Posterior cingulate gyrus (tissue), 11 donors: ENCODE data around the gene AMN1.
A peak's percentile ranks its signal among the peaks of the same experiment; 100 is the strongest.
"Not testable (repeated sequence)": the region's sequence is repeated elsewhere in the genome, so short reads cannot be mapped to it uniquely, and the experiment has no call there.

Experiments
- DNase-seq, 10 donors: peaks; one replicate each; pipeline versions ENCODE4 v3.0.0 to v3.0.0-alpha.2; 2020 to 2021; ENCODE audit warnings: mixed read lengths in 3 of 10
- intact Hi-C: fragments of 100-400 bp; cut with DNase I; formaldehyde crosslinking; loops from one replicate; pipeline ENCODE4 v1.15.1; 2023

AMN1 gene

DNA sequence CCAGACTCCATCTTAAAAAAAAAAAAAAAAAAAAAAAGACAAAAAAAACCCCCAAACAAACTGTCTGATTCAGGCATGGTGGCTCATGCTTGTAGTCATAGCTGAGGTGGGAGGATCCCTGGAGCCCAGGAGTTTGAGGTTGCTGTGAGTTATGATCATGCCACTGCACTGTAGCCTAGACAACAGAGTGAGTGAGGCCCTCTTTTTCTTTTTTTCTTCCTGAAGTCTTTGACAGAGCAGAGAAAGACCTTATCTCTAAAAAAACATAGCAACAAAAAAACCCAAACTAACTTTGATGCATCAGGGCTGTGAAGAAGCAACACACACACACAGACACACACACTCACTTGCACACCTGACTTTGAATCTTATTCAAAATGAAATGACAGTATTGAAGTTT is 7.7 kb upstream of the AMN1 start:
- DNase-seq, result no peak
- intact Hi-C loops, result no loop called here

DNA sequence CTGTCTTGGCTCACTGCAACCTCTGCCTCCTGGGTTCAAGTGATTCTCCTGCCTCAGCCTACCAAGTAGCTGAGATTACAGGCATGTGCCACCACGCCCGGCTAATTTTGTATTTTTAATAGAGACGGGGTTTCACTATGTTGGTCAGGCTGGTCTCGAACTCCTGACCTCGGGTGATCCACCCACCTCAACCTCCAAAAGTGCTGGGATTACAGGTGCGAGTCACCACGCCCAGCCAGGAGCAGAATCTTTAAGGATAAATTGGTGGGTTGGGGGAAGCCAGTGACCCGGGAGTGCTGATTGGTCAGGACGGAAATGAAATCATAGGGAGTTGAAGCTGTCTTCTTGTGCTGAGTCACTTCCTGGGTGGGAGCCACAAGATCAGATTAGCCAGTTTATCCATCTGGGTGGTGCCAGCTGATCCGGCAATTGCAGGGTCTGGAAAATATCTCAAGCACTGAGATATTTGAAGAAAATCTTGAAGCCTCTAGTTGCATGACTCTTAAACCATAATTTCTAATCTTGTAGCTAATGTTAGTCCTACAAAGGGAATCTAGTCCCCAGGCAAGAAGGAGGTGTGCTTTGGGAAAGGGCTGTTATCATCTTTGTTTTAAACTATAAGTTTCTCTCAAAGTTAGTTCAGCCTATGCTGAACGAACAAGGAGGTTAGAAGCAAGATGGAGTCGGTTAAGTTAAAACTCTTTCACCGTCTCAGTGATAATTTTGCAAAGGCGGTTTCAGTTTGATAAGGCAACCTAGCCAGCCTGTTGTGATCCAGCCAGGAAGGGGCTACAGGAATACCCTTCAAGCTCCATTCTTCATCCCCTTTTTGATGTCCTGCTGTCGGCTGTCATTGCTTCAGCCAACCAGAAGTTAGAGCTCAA is 5.0 kb upstream of the AMN1 start:
- DNase-seq, intact Hi-C loops: not testable (repeated sequence)

DNA sequence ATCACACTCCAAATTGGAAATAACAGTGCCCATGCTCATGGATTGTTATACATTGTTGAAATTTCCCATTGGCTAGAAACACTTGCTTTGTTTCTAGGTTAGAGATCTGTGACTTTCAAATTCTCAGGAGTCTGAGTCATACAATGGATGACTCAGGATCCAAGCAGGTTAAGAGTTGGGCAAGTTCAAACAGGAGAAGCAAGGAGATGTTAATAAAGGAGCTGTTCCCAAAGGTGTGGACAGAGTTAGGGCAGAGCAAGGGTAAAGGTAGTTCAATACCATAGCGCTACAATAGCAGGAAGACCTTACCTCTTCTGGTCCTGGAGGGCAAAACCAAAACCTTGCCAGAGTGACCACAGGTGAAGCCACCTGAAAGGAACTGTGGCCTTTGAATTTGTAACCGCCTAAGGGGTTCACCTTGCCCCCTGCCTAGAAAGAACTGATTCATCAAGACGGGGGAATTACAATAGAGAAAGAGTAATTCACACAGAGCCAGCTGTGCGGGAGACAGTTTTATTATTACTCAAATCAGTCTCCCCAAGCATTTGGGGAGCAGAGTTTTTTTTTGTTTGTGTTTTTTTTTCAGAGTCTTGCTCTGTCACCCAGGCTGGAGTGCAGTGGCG is 4.2 kb upstream of the AMN1 start:
- intact Hi-C loops, result no loop called here
- DNase-seq, result no peak

DNA sequence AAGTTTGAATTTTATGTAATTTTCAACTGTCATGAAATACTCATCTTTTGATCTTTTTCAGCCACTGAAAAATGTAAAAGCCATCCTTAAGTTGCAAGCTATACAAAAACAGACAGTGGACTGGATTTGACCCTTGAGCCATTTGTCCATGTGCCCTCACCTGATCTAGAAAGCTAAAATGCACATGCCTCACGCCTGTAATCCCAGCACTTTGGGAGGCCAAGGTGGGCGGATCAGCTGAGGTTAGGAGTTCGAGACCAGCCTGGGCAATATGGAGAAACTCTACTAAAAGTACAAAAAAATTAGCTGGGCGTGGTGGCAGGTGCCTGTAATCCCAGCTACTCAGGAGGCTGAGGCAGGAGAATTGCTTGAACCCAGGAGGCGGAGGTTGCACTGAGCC is 2.4 kb upstream of the AMN1 start:
- DNase-seq, intact Hi-C loops: not testable (repeated sequence)

DNA sequence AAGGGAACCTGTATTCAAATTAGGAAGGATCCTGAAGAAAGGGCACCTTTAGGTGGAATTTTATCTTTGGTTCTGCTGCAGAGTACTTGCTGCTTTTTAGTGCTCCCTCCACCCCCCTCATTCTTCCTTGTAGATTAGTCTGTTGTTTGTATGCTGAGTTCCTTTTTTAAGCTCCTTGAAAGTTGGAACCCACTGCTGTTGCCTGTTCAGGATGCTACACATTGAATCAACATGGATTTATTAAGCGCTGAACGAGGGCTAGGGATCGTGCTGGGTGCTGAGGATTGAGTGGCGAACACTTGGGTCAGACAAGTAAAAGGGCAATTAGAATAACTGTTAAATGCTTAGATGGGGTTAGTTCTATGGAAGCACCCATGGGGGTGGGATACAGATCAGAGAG is 884 bp upstream of the AMN1 start:
- intact Hi-C loops, result loop anchor here (2.0 to 5.0 kb wide), 2 partner anchors 71 to 233 kb away; partner anchors contain the start of gene ETFBKMT
- DNase-seq, result no peak

DNA sequence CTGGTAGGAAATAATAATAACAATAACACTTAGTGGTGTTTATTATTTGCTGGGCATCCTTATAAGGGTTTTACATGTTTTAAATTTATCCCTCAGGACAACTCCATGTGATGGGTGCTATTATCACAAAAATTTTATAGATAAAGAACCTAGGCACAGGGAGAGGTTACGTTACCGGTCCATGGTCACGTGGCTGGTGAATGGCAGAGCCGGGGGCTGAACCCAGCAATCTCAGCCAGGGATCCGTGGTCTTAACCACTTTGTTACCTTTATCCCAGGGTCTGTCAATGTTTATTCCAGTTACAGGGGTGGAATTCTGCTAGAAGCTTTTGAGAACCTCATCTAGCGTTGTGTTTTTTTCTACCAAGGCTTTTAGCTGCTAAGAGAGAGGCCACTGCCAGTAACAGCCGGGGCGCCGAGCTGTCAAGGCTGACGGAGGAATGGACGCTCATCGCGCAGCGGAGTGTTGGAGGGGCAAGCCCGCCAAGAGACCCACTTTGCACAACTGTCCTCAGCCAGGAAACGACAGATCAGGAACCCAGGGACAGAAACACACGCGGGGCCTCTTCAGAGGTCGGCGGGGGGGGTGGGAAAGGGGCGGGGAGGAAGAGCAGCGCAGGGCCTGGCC is 418 bp downstream of the AMN1 start:
- DNase-seq, result peak in 7 of 10 donors; percentile 40 to 92 (median 49)
- intact Hi-C loops, result loop anchor here (2.0 to 5.0 kb wide), 2 partner anchors 70 to 234 kb away; partner anchors contain the start of gene ETFBKMT

DNA sequence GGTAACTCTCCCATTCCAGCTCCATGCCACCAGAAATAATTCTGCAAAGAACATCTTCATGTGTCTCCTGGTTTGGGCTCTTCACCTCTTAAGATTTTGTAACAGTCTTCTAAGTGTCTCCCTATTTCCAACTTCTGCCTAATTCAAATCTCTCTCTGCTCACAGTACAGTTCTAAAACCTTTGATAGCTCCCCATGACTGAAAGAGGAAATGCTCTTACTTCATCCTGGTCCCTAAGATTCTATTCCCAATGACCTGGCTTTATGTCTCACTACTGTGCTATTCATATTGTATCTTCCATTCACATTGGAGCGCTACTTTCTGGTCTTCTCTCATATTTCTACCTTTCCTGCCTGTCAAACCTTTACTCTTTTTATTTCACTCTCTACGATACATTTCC is 1.6 kb downstream of the AMN1 start:
- no peak for DNase-seq
- intact Hi-C loops, result loop anchor here (5.0 kb wide), 1 partner anchor 235 kb away; no protein-coding TSS in a partner anchor

DNA sequence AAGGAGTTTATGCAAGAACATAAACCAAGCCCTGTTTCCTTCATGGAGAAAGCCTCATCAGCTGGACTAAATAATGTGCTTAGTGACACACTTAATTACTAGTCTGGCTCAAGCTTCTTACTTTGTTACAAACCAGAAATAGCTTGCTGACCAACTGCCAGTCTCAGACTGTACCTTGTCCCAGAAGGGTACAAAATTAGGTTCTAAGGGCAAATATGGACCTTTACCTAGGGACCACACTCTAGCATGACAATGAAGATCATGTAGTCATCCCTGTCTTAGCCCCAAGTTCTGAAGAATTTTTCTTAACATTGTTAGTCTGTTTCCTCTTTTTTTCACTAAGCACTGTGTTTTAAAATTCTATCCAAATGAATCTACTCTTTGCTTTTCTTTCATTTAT is 2.2 kb downstream of the AMN1 start:
- intact Hi-C loops, result loop anchor here (5.0 kb wide), 1 partner anchor 236 kb away; no protein-coding TSS in a partner anchor
- DNase-seq, result no peak

DNA sequence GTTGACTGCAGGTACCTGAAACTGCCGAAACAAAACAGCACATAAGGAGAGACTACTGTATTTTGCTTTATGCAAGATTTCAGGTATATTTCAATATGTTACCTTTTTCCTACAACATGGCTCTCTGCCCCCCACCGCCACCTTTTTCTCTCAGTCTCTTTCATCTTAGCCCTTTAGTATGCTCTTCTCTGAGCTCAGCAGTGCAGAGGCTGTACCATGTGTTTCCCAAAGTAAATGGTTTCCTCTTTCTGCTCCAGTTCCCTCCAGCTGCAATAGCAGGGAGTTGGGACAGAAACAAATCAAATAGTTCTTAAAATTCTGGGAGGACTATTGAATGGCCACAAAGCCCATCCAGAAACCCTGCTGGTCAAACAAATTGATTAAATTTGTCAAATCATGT is 4.3 kb downstream of the AMN1 start:
- DNase-seq, result no peak
- intact Hi-C loops, result no loop called here

DNA sequence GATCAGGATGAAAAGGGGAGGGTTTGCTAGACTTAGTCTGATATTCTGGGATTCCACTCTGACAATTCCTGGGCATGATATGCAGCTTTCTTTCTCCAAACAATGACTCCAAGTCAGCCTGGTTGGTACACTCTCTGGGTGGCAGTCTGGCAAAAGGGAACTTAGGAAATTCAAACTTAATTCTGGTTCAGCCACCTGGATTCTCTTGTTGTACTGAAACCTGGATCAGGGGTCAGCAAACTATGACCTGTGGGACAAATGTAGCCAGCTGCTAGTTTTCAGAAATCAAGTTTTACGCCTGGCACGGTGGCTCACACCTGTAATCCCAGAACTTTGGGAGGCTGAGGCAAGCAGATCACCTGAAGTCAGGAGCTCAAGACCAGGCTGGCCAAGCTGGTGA is 6.2 kb downstream of the AMN1 start:
- intact Hi-C loops, result no loop called here
- no peak for DNase-seq

DNA sequence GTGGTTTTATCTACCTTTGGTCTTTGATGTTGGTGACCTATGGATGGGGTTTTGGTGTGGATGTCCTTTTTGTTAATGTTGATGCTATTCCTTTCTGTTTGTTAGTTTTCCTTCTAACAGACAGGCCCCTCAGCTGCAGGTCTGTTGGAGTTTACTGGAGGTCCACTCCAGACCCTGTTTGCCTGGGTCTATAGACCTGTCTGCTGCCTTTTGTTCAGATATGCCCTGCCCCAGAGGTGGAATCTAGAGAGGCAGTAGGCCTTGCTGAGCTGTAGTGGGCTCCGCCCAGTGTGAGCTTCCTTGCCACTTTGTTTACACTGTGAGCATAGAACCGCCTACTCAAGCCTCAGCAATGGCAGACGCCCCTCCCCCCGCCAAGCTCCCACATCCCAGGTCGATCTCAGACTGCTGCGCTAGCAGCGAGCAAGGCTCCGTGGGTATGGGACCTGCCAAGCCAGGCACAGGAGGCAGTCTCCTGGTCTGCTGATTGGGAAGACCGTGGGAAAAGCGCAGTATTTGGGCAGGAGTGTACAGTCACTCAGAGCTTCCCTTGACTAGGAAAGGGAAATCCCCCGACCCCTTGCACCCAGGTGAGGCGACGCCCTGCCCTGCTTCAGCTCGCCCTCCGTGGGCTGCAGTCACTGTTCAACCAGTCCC is 10.2 kb downstream of the AMN1 start:
- DNase-seq, intact Hi-C loops: not testable (repeated sequence)

DNA sequence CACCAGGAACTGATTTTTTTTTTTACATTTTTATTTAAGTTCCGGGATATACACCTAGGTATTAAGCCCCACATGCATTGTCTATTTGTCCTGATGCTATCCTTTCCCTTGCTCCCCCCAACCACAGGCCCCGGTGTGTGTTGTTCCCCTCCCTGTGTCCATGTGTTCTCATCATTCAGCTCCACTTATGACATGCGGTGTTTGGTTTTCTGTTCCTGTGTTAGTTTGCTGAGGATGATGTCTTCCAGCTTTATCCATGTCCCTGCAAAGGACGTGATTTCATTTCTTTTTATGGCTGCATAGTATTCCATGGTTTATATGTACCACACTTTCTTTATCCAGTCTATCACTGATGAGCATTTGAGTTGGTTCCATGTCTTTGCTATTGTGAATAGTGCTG is 11.8 kb downstream of the AMN1 start:
- intact Hi-C loops, DNase-seq: not testable (repeated sequence)

DNA sequence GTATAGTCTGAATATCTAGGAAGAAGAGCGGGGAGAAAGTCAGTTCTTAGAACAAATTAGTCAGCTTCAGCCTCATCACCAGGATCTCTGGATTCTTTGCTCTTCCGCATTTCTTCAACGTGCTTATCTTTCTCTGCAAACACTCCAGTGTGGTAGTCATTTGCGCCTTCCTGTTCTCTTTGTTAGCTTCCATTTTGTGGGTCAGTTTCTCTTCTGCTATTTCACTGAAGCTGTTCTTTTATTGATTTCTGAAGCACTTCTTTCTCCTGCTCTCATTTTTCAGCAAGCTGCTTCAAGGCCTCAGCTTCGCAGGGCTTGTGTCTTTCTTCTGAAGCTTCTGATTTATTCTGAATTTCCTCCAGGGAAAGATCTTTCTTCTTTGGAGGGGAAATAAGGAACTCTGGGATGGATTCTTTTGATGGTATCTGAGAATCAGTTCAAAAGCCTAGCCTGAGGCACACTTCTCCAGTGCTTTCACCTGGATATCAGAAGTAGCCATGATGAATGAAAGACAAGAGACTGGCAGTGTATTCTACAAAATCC is 13.5 kb downstream of the AMN1 start:
- no peak for DNase-seq
- intact Hi-C loops, result no loop called here

DNA sequence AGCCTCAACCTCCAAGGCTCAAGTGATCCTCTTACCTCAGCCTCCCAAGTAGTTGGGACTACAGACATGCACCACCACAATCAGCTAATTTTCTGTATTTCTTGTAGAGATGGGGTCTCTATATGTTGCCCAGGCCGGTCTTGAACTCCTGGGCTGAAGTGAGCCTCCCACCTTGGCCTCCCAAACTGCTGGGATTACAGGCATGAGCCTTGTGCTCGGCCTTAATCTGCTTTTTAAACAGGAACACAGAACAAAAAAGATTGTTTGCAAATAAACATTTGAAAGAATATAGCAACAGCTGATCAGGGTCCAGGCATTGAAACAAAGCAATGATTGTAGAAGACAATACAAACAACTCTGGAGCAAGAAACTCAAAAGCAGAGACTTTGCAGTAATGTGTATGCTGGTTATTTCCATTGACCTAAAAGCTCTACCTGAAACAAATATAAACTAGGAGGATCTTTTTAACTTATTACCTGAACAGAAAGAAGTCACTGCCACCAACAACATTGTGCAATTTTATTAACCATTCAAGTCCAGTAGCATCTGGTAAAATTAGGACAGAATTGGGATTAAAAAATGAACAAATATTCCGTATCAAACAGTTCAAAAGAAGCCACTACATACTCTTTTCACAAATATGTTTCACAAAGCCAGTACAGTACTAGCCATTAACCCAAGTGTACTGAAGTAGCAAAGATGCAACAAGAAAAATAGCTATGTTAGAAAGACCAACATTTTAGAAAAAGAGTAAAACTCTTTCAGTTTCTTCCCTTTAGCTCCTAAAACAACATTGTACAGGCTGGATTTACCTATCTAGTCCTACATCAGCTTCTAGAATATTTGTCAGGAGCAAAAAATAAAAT is 14.2 kb downstream of the AMN1 start:
- intact Hi-C loops, result no loop called here
- DNase-seq, result no peak

DNA sequence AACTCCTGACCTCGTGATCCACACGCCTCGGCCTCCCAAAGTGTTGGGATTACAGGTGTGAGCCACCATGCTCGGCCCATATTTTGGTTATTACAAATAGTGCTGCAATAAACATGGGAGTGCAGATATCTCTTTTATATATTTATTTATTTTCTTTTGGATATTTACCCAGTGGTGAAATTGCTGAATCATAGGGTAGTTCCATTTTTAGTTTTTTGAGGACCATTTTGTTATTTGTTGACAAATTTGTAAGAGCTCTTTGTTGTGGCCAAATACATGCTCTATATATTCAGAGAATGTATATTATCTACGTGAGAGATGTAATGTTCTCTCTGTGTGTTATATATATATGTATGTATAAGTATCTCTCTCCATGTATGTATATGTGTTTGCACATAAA is 15.9 kb downstream of the AMN1 start:
- intact Hi-C loops, result no loop called here
- DNase-seq, result no peak

DNA sequence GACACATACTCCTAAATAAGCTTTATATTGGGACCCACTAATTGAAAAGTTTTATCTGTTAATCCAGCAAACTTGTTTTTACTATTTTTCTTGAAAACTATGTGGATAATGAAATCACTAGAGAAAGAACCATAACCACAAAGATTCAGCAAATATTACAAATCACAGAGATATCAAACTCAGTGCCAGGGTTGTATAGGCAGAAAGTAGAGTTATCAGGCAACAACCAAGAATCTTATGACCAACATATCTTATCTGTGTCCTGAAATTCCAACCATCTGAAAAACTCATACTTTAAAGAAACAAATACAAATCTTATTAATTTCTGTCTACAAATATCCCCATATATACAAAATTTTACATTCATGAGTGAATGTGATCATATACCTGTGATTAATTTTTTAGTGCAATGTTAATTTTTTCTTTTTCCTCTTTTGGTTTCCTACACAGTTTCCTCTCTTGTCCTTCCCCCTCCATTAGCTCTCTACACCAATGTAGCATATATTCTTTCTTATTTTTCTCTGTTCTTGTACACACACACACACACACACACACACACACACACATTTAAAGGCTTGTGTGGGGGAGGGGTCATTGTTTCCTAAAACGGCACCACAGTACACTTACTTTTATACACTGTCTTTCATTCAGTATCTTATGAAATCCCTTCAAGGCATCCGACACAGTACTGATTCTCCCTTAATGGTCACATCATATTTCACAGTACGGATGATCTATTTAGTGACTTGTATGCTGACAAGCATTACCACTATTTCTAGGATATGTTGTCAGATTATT is 18.6 kb downstream of the AMN1 start:
- no peak for DNase-seq
- intact Hi-C loops, result no loop called here

DNA sequence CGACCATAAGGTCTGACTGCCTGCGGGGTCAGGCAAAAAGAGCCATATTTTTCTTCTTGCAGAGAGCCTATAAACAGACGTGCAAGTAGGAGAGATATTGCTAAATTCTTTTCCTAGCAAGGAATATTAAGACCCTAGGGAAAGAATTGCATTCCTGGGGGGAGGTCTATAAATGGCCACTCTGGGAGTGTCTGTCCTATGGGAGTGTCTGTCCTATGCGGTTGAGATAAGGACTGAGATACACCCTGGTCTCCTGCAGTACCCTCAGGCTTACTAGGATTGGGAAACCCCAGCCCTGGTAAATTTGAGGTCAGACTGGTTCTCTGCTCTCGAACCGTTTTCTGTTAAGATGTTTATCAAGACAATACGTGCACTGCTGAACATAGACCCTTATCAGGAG is 20.7 kb downstream of the AMN1 start:
- intact Hi-C loops, DNase-seq: not testable (repeated sequence)

DNA sequence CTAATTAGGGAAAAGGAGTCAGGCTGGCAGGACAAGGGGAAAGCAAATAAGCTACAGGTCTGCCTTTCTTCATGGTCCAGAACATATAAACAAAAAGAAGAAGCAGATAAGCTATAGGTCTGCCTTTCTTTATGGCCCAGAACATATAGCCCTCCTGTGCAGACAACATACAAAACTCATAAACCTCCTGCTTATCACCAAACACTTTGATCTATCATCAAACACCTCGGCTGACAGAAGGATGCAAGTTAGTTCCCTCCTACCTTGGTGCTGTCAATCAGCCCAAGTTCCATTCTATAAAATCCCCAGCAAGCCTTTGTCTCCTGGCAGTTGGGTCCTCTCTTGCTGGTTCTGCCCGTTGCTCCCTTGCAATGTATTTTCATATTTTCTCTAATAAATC is 23.2 kb downstream of the AMN1 start:
- DNase-seq, result no peak
- intact Hi-C loops, result no loop called here

DNA sequence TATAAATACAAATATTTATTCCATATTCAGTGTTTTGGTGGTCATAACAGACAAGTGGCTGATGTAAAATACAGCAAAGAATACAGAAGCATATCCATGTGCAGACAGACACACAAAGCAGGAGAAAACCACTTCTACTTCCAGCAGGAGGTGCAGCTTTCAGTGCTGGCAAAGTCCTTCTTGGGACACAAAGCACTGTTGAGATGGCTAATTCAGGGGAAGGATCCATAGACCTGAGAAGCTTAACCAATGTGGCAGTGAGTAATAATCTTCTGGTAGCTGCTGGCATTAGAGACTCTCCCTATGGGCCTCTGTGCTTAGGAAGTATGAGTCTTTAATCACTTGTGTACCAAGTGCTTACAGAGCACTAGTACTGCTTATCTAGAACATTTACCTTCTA is 26.8 kb downstream of the AMN1 start:
- DNase-seq, result no peak
- intact Hi-C loops, result no loop called here
